ENCODE measurements around the gene MYLIP.

Gene MYLIP

DNA sequence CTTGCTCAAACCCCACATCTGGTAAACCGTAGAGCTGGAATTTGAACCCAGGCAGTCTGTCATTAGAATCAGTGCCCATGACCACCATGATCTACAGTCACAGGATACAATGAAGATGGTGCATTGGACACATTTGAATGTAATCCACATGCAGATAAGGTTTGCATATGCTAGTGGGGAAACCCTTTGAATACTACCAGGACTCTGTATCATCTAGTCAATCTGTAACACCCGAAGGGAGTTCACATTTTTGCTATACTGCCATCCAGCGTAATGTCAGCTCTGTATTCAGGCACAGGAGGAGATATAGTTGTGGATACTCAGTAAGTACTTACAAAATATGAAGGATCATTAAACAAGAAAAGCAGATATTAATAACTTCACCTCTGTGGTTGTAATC lies 40.5 kb upstream of the MYLIP start:
- TF ChIP-seq, protein P1, sequence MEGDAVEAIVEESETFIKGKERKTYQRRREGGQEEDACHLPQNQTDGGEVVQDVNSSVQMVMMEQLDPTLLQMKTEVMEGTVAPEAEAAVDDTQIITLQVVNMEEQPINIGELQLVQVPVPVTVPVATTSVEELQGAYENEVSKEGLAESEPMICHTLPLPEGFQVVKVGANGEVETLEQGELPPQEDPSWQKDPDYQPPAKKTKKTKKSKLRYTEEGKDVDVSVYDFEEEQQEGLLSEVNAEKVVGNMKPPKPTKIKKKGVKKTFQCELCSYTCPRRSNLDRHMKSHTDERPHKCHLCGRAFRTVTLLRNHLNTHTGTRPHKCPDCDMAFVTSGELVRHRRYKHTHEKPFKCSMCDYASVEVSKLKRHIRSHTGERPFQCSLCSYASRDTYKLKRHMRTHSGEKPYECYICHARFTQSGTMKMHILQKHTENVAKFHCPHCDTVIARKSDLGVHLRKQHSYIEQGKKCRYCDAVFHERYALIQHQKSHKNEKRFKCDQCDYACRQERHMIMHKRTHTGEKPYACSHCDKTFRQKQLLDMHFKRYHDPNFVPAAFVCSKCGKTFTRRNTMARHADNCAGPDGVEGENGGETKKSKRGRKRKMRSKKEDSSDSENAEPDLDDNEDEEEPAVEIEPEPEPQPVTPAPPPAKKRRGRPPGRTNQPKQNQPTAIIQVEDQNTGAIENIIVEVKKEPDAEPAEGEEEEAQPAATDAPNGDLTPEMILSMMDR (IDR thresholded peaks at IDR 0.05; ENCODE audit: low read depth, low read length): no peak

DNA sequence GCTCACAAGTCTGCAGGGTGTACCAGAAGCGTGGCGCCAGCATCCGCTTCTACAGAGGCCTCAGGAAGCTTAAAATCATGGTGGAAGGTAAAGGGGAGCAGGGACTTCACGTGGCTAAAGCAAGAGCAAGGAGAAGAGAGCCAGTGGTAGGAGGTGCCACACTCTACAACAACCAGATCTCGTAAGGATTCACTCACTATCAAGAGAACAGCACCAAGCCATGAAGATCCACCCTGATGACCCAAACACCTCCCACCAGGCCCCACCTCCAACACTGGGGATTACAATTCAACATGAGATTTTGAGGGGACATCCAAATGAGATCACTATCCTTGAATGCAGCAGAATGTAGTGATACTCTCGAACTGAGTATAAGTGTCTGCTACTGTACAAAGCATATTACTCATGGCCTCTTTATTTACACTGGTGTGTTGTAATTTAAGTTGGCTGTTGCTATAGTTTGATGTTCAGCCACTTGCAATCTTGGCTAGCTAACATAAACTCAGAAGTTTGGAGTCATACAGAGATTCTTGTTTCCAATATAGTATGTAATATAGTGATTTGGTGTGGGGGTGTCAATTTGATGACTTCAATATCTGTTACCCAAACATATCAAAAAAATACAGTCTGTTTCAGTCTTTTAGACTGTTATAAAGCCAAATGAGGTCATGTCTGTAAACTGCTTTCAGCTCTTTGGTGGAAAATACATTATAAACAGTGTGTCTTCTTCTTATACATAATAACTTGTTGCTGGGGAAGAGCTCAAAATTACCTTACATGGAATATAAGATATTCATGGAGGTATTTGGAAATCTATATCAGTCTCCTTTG lies 39.4 kb upstream of the MYLIP start:
- TF ChIP-seq, protein P1 (IDR thresholded peaks at IDR 0.05; ENCODE audit: low read depth, low read length): no peak
- no peak for DNase-seq (ENCODE audit: extremely low read depth, low read depth)

More for the DNA sequence above, 40.5 kb upstream of the MYLIP start:
- no peak for DNase-seq (ENCODE audit: extremely low read depth, low read depth)

DNA sequence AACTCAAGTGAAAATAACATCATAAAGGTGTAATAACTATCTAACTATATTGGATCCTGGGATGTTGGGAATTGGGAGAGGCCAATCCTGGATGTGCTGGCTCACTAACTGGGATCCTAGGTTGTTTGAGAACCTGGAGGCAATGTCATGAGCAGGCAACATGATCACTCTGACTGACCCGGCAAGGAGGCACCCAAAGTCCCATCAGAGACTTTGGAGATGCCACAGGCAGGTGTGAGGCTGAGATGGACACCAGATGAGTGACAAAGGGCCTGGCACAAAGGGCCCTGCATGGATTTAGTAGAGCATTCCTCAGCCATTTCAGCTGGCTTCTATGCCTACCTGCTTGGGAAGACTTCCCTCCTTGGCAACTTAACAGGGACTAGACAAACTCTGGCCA lies 38.4 kb upstream of the MYLIP start:
- DNase-seq (ENCODE audit: extremely low read depth, low read depth): no peak

DNA sequence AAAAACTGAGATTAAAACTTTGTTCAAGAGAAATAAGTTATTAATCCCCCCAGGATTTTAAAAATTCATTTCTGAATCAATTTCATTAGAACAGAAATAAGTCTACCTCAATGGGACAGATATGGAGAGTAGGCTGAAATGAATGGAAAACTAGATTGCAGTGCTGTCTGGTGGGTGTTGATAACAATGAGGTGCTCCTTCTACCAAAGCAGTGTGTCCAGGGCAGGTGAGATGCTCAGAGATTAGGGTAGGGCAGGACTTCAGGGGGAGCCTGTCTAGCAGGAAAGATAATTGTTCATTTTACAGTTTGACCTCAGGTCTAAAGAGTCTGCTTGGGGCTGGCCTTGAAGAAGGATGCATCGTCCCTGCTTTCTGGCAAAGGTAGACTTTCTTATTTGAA lies 38.0 kb upstream of the MYLIP start:
- DNase-seq (ENCODE audit: extremely low read depth, low read depth): no peak
- TF ChIP-seq, protein P1 (IDR thresholded peaks at IDR 0.05; ENCODE audit: low read depth, low read length): no peak

More for the DNA sequence above, 38.4 kb upstream of the MYLIP start:
- TF ChIP-seq, protein P1 (IDR thresholded peaks at IDR 0.05; ENCODE audit: low read depth, low read length): no peak

DNA sequence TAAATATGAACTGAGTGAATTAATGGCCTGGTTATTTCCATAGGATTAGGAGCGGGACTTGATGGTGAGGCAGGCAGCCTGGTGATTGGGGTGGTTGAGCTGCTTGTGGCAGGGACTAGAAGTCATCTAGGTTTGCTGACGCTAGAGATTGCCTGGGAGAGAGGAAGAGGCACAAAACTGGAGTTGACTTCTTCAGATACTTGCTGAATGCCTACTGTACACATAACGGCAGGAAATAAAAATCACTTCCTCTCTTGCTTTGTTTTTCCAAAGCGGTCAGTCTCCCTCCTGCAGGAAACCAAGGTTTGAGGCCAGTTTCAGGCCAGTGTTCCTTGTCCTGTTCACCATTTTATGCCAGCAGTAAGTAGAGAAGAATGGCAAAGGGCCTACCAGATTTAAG lies 36.7 kb upstream of the MYLIP start:
- no peak for DNase-seq (ENCODE audit: extremely low read depth, low read depth)
- TF ChIP-seq, protein P1 (IDR thresholded peaks at IDR 0.05; ENCODE audit: low read depth, low read length): no peak

DNA sequence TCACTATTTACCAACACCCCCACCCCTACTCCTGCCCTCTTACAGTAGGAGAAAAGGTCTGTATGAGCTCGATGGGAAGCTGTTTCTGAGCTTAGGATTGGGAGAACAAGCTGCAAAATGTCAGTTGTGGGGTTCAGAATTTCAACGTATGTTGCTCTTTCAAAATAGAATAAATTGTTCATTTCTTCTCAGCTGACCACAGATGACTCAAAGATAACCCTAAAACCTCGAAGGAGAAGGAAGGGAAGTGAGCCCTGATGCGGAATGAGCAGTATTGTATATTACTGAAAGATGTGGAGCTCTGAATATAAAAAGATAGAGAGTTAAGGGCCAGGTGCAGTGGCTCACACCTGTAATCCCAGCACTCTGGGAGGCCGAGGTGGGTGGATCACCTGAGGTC lies 35.9 kb upstream of the MYLIP start:
- TF ChIP-seq, protein P1 (IDR thresholded peaks at IDR 0.05; ENCODE audit: low read depth, low read length): no peak
- no peak for DNase-seq (ENCODE audit: extremely low read depth, low read depth)

DNA sequence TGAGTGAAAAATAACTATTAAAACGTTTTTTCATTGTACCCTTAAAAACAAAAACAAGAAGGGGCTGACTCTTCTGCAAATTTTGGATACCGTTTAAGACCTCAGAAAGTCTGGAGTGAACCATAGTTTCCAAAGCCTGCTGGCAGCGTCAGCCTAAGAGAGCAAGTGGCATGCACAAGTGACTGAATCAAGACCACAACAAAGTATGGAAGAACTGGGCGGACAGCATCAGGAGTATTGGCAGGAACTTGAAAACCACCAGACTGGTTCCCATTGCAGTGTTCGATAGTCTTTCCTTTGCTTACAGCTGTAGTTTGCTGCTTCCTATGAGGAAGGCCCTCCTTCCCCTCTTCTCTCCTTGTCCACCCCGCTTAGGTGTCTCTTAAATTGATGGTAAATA lies 33.7 kb upstream of the MYLIP start:
- no peak for DNase-seq (ENCODE audit: extremely low read depth, low read depth)
- TF ChIP-seq, protein P1 (IDR thresholded peaks at IDR 0.05; ENCODE audit: low read depth, low read length): no peak
